GM18517 (cell line): ENCODE measurements around the gene TMEM258.

Experiments
- ATAC-seq: cut with Tn5 transposase; IDR thresholded peaks from one replicate; pipeline ENCODE4 v1.9.1; 2021; ENCODE audit warnings: mild to moderate bottlenecking, moderate library complexity; ENCODE audit not compliant: unreplicated experiment

The TMEM258 gene

DNA sequence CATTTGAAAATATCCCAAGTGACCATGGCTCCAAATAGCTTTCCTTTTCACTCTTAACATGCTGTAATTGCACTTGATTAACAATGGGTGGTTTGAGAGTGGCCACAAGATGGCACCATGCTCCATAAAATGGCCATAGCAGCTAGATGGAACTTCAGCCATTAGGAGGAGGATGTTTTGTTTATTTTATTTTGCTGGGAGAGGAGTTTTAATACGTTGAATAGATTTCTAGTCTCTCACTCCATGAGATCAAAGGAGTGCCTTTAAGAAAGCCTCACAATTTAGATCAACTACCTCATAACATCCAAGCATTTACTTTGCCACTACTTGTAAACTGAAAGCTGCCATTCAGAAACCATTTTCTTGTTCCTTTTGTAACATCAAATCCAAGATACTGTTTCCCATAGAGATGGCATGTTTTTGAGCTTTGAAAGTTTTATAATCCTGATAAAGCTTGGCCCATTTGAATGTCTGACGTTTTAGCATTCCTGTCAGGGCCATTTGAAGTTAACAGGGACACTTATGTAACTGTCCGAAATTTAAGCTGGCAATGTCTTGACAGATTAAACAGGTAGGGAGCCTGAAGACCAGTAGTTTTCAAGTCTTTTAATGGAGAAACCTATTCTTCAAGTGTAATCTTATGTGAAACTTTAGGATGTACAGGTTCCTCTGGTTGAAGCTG is 5.0 kb upstream of the TMEM258 start:
- no peak for ATAC-seq

DNA sequence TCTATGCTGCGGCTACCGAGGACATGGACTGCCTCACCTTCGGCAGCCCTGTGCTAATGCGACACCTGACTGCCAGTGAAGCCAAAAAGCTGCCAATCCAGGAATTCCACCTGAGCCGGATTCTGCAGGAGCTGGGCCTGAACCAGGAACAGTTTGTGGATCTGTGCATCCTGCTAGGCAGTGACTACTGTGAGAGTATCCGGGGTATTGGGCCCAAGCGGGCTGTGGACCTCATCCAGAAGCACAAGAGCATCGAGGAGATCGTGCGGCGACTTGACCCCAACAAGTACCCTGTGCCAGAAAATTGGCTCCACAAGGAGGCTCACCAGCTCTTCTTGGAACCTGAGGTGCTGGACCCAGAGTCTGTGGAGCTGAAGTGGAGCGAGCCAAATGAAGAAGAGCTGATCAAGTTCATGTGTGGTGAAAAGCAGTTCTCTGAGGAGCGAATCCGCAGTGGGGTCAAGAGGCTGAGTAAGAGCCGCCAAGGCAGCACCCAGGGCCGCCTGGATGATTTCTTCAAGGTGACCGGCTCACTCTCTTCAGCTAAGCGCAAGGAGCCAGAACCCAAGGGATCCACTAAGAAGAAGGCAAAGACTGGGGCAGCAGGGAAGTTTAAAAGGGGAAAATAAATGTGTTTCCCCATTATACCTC is 3.6 kb upstream of the TMEM258 start:
- ATAC-seq = no peak

DNA sequence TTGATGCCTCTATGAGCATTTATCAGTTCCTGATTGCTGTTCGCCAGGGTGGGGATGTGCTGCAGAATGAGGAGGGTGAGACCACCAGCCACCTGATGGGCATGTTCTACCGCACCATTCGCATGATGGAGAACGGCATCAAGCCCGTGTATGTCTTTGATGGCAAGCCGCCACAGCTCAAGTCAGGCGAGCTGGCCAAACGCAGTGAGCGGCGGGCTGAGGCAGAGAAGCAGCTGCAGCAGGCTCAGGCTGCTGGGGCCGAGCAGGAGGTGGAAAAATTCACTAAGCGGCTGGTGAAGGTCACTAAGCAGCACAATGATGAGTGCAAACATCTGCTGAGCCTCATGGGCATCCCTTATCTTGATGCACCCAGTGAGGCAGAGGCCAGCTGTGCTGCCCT is 3.1 kb upstream of the TMEM258 start:
- ATAC-seq = no peak

DNA sequence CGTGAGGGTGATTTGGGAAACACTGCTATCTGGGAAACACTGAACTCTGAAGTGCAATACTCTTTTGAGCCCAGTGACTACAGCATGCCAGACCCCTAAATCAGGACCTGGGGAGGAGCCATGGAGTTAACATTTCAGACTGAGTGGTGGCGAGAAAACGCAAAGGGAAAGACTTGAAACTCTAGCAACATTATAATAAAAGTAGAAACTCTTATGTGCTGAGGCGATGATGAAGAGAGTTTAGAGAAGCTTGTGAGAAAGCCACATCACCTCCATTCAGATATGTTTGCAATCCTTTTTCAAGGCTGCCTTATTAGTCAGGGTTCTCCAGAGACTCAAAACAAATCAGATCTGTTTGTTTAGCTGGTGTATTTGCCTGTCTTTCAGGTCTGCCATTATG is 2.2 kb upstream of the TMEM258 start:
- no peak for ATAC-seq

DNA sequence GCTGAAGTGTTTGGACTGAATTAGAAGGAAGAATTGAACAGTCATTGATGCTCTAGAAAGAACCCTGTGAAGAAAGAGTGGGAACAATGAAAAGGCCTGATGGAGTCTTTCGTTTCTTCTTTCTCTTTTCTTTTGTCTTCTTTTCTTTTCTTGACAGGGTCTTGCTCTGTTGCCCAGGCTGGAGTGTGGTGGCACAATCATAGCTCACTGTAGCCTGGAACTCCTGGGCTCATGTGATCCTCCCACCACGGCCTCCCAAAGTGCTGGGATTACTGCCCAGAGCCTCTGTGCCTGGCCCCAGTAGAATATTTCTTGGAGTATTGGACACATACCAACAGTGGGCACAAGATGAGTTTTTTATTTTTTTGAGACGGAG is 1.4 kb upstream of the TMEM258 start:
- no peak for ATAC-seq

DNA sequence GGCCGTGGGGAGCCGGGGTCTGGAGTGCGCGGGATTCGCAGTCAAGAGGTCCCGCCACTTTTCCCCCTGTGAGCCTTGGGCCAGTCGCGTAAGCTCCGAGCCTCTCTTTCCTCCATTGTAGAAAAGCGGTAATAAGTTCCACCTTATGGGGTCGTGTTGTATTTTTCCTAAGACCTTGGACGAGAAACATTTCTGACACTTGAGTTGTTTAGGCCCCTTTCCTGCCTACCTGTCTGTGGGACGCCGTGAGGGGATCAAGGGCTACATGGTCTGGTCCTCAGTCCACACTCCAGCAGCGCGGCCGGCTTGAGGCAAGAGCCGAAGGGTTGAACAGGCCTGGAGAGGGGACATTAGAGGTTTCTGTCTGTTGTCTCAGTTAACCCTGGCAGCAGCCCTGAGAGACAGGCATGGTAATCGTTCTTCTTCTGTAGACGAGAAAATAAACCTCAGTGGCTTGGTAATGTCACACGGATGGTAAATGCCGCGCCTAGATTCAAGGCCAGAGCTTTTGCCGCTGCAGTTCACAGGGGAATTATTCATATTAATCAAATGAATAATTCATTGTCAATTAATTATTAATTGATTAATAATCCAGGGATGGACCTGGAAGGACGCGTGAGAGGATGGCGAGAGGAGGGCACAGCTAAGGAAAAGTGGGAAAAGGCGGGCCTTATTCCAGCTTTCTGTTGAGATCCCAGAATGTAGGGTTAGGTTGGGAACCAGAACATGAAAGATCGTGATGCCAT is 857 bp upstream of the TMEM258 start:
- no peak for ATAC-seq

GRCh38 chr11:61791737-61792309 is 576 bp downstream of the TMEM258 start:
- ATAC-seq = peak; percentile 14

- no peak for ATAC-seq
Measured at GRCh38 chr11:61787928-61788491, 4.4 kb downstream of the TMEM258 start.

DNA sequence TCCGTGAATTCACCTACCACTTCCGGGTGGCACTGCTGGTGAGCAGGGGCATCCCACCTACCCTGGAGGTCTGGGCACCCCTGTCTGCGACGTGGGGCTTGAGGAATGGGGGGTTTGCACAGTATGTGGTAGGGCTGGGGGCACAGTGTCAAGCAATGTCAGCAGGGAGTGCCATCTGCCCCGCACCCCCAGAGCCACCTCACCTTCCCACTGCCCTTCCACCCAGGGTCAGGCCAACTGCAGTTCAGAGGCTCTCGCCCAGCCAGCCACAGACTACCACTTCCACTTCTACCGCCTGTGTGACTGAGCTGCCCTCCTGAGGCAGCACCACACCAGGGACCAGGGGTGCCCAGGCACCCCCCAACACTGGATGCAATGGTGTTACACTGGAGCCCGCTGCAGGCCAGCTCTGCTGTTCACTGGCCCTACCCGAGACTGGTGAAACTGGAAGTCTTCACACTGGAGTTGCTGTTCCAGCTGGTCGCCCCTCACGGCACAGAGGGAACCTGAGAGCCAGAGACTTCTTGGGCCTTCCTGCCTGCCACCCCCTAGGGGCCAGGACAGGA is 6.5 kb downstream of the TMEM258 start:
- no peak for ATAC-seq

- ATAC-seq = no peak
Measured at GRCh38 chr11:61784506-61784805, 7.9 kb downstream of the TMEM258 start.

GRCh38 chr11:61783717-61784505 is 8.5 kb downstream of the TMEM258 start:
- no peak for ATAC-seq

DNA sequence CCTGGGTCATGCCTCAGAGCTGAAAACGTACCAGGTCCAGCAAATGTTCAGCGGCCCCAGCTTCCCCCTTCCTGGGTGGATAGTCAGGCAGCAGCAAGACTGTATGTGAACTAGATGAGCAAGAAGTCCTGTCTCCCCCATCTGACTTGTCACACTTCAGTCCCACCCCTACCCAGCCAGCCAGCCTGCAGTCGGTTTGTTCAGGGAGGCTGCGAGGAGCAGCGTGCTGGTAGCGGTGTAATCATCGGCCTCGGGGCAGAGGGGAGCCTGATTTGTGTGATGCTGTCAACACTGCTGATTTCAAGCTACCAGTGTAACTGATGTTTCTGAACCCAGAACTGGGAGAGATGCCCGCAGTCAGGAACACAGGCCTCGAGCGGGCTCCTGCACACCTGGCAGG is 9.6 kb downstream of the TMEM258 start:
- ATAC-seq = no peak

- no peak for ATAC-seq
Measured at GRCh38 chr11:61782299-61782698, 10.1 kb downstream of the TMEM258 start.

GRCh38 chr11:61781585-61781984 is 10.8 kb downstream of the TMEM258 start:
- ATAC-seq = no peak

GRCh38 chr11:61780581-61781162 is 11.7 kb downstream of the TMEM258 start:
- ATAC-seq = no peak

DNA sequence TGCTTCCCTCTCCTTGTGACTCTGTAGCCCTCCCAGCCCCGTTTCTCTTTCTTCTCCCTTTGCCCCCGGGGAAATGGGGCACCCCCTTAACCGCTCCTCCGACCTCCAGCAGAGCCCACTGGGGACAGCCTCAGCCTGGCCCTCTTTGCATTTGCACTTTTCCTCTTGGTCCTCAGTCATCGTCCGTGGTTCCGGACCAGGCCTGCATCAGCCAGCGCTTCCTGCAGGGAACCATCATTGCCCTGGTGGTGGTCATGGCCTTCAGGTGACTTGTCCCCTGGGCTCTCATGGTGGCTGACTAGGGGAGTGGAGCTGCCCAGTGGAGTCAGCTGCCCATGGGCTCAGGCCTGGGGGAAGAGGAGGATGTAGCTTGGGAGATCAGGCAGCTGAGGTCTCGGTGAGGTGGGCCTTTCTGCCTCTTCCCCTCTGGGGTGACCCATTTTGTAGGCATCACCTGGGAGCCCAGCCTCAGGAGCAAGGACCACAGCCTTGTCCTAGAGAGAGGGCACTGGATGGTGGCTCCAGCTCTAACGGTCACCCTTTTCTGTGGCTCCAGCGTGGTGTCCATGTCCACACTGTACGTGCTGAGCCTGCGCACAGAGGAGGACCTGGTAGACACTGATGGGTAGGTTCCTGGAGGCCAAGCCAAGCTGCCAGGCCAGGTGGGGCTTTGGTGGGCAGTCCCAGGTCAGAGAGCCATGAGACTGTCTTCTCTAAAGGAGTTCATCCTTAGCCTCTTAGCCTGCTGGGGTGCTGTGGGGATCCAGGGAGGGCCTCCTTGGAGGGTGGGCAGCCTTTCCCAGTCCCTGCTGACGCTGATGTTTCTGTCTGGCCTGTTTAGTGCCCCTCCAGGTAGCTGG is 12.5 kb downstream of the TMEM258 start:
- no peak for ATAC-seq

- ATAC-seq = no peak
Measured at GRCh38 chr11:61778920-61779650, 13.3 kb downstream of the TMEM258 start.

DNA sequence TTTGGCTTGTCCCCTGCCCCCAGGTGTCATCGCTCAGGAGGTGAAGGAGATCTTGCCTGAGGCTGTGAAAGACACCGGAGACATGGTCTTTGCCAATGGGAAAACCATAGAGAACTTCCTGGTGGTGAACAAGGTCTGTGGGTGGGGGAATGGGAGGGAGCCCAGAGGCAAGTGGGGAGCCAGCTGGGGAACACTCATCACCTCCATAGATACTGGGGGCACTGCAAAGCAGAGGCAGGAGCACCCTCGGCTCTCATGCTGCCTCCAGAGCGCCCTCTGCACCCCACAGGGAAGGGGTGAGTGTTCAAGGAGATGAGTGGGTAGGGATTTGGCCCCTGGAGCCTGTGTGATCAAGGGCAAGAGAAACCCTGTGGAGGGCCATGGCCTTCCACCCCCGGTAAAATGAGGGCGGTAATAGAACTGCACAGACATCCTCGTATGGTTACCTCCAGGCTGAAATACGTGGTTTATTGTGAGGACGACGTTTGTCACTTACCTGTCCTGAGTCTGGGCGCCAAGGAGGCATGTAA is 14.0 kb downstream of the TMEM258 start:
- ATAC-seq = no peak
